Liver (tissue), 9 donors: ENCODE data around the gene CSNK1G2. TPM values are rescaled to one million over a fixed set of nuclear protein-coding genes. Genes with fewer than 3 reads are reported as not detected.

ENCODE experiments used
- DNase-seq: peaks from one replicate; pipeline ENCODE4 v3.0.0-alpha.2; 2017; ENCODE audit warnings: low spot score
- H3K27ac ChIP-seq, 2 donors: one replicate each; pipeline ENCODE4 v1.7.0; 2013; ENCODE audit warnings: inconsistent platforms in 2 of 2, low read length in 2 of 2, control low read depth in 1 of 2, low read depth in 1 of 2, mild to moderate bottlenecking in 1 of 2
- H3K27me3 ChIP-seq, 4 donors: one replicate each; pipeline versions ENCODE4 v1.6.1 to v1.7.0; 2013; ENCODE audit warnings: low read length in 3 of 4, inconsistent platforms in 1 of 4, mild to moderate bottlenecking in 1 of 4, moderate library complexity in 1 of 4; ENCODE audit not compliant: control insufficient read depth in 4 of 4, insufficient read depth in 4 of 4
- H3K36me3 ChIP-seq, 4 donors: one replicate each; pipeline versions ENCODE4 v1.6.1 to v1.7.0; 2013; ENCODE audit warnings: low read length in 3 of 4, mild to moderate bottlenecking in 3 of 4, low read depth in 1 of 4, moderate library complexity in 1 of 4; ENCODE audit not compliant: control insufficient read depth in 4 of 4, insufficient read depth in 3 of 4
- H3K4me1 ChIP-seq, 4 donors: one replicate each; pipeline versions ENCODE4 v1.6.1 to v1.7.0; 2013; ENCODE audit warnings: low read length in 3 of 4, mild to moderate bottlenecking in 3 of 4, moderate library complexity in 1 of 4; ENCODE audit not compliant: control insufficient read depth in 4 of 4, insufficient read depth in 4 of 4
- H3K4me3 ChIP-seq, 3 donors: one replicate each; pipeline versions ENCODE4 v1.6.1 to v1.7.0; 2013; ENCODE audit warnings: low read length in 3 of 3, control low read depth in 1 of 3, low read depth in 1 of 3, mild to moderate bottlenecking in 1 of 3
- H3K9ac ChIP-seq, 2 donors: one replicate each; pipeline ENCODE4 v1.7.0; 2013; ENCODE audit warnings: low read length in 2 of 2, mild to moderate bottlenecking in 2 of 2, moderate library complexity in 2 of 2, control low read depth in 1 of 2, low read depth in 1 of 2
- H3K9me3 ChIP-seq, 4 donors: one replicate each; pipeline versions ENCODE4 v1.6.1 to v1.7.0; 2013; ENCODE audit warnings: low read length in 3 of 4; ENCODE audit not compliant: control insufficient read depth in 4 of 4
- CTCF ChIP-seq: fragments of 150-350 bp; IDR thresholded peaks from 2 replicates; pipeline ENCODE4 v1.5.1; 2017; ENCODE audit warnings: improper control_type of control experiment, low read depth, low read length; ENCODE audit not compliant: missing input control
- EGR1 ChIP-seq, 2 donors: IDR thresholded peaks; 2 replicates each; pipeline ENCODE4 v1.6.1; 2016 to 2018; ENCODE audit warnings: antibody characterized with exemption in 2 of 2, low read depth in 2 of 2
- FOXA1 ChIP-seq: IDR thresholded peaks from 2 replicates; pipeline ENCODE4 v1.6.1; 2016; ENCODE audit warnings: antibody characterized with exemption
- FOXA2 ChIP-seq: IDR thresholded peaks from 2 replicates; pipeline ENCODE4 v1.6.1; 2016; ENCODE audit warnings: antibody characterized with exemption
- GABPA ChIP-seq, 2 donors: IDR thresholded peaks in 1 of 2; conservative IDR thresholded peaks in 1 of 2; 2 replicates each; pipeline ENCODE4 v1.6.1; 2016; ENCODE audit warnings: antibody characterized with exemption in 2 of 2, mild to moderate bottlenecking in 1 of 2, moderate library complexity in 1 of 2
- HNF4A ChIP-seq, 2 donors: conservative IDR thresholded peaks; 2 replicates each; pipeline ENCODE4 v1.6.1; 2016; ENCODE audit warnings: antibody characterized with exemption in 2 of 2, mild to moderate bottlenecking in 2 of 2
- HNF4G ChIP-seq: IDR thresholded peaks from 2 replicates; pipeline ENCODE4 v1.6.1; 2016; ENCODE audit warnings: antibody characterized with exemption
- JUND ChIP-seq, 2 donors: IDR thresholded peaks; 2 replicates each; pipeline ENCODE4 v1.6.1; 2016; ENCODE audit warnings: antibody characterized with exemption in 2 of 2
- MAX ChIP-seq: IDR thresholded peaks from 2 replicates; pipeline ENCODE4 v1.6.1; 2016; ENCODE audit warnings: antibody characterized with exemption
- NR2F2 ChIP-seq: IDR thresholded peaks from 2 replicates; pipeline ENCODE4 v1.6.1; 2016; ENCODE audit warnings: antibody characterized with exemption
- RAD21 ChIP-seq, 2 donors: IDR thresholded peaks; 2 replicates each; pipeline ENCODE4 v1.6.1; 2016; ENCODE audit warnings: antibody characterized with exemption in 2 of 2, mild to moderate bottlenecking in 2 of 2
- RXRA ChIP-seq, 2 donors: IDR thresholded peaks; 2 replicates each; pipeline ENCODE4 v1.6.1; 2017 to 2018; ENCODE audit warnings: antibody characterized with exemption in 2 of 2, mild to moderate bottlenecking in 1 of 2
- YY1 ChIP-seq: IDR thresholded peaks from 2 replicates; pipeline ENCODE4 v1.6.1; 2016; ENCODE audit warnings: antibody characterized with exemption, mild to moderate bottlenecking
- ZBTB33 ChIP-seq: IDR thresholded peaks from 2 replicates; pipeline ENCODE4 v1.6.1; 2016; ENCODE audit warnings: antibody characterized with exemption
- WGBS: extraction: QIAGEN DNeasy Blood & Tissue Kit; methylation state at CpG from one replicate; pipeline ENCODE4 v1.1.7; 2013; 5-methylcytosine and 5-hydroxymethylcytosine counted together
- polyA plus RNA-seq, 2 donors: library from polyadenylated mRNA; stranded (reverse) in 1 of 2; unstranded in 1 of 2; fragments of 200-250 nt in 1 of 2; fragments of >200 nt in 1 of 2; fragmentation: Nextera tagmentation in 1 of 2; extraction: Ambion mirVana in 1 of 2; gene quantifications; one replicate each; pipeline versions ENCODE4 v1.2.1 to v1.2.3, GENCODE V29; 2013 to 2015
- total RNA-seq, 2 donors: library from RNA; depleted of rRNA; stranded (reverse); fragments of >200 nt; gene quantifications; one replicate each; pipeline ENCODE4 v1.2.3, GENCODE V29; 2014
- TF ChIP-seq, protein P1 (sequence below): IDR thresholded peaks from 2 replicates; pipeline ENCODE4 v1.6.1; 2016; ENCODE audit warnings: antibody characterized with exemption, mild to moderate bottlenecking
- TF ChIP-seq, protein P2 (sequence below): IDR thresholded peaks from 2 replicates; pipeline ENCODE4 v1.6.1; 2016; ENCODE audit warnings: antibody characterized with exemption
- donor health status: healthy.
- donor health status: healthy.
- donor health status: healthy.
- donor health status: healthy.
- donor health status: healthy.

The CSNK1G2 gene
- total and polyA plus RNA-seq, 4 donors, result 3.5 to 30.6 (median 23.9) TPM

DNA sequence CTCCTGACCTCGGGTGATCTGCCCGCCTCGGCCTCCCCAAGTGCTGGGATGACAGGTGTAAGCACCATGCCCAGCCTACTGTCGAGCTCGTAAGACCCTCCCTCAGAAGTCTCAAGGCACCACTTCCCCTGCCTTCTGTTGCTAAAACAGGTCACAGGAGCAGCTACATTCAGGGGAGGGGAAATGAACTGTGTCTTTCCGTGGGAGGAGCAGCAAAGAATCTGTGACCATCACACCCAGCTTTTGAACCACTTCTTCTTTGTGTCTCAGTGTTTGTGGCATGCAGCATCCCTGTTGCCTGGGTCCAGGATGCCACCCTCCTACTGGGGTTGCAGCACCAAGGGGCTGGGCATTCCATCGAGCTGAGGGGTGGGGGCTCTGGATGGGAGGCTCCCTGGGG, 7.7 kb upstream of the CSNK1G2 start:
- no peak for DNase-seq
- Histone ChIP-seq H3K4me3 (no peak overlapping the region), H3K27ac (no peak overlapping the region), H3K9ac (no peak overlapping the region), H3K36me3 (no peaks in the 10 kb centered on the region), H3K9me3 (no peaks in the 10 kb centered on the region), H3K27me3 (no peaks in the 10 kb centered on the region), H3K4me1 (peaks cover 3 to 11% (median 10%) of the 10 kb centered on the region in 4 donors)
- TF ChIP-seq MAX (no peak), EGR1 (IDR thresholded peaks at IDR 0.05; ENCODE audit: low read depth in 2 of 2) (no peak), YY1 (no peak), RXRA (IDR thresholded peaks at IDR 0.05) (no peak), NR2F2 (no peak)
- TF ChIP-seq, protein P1, sequence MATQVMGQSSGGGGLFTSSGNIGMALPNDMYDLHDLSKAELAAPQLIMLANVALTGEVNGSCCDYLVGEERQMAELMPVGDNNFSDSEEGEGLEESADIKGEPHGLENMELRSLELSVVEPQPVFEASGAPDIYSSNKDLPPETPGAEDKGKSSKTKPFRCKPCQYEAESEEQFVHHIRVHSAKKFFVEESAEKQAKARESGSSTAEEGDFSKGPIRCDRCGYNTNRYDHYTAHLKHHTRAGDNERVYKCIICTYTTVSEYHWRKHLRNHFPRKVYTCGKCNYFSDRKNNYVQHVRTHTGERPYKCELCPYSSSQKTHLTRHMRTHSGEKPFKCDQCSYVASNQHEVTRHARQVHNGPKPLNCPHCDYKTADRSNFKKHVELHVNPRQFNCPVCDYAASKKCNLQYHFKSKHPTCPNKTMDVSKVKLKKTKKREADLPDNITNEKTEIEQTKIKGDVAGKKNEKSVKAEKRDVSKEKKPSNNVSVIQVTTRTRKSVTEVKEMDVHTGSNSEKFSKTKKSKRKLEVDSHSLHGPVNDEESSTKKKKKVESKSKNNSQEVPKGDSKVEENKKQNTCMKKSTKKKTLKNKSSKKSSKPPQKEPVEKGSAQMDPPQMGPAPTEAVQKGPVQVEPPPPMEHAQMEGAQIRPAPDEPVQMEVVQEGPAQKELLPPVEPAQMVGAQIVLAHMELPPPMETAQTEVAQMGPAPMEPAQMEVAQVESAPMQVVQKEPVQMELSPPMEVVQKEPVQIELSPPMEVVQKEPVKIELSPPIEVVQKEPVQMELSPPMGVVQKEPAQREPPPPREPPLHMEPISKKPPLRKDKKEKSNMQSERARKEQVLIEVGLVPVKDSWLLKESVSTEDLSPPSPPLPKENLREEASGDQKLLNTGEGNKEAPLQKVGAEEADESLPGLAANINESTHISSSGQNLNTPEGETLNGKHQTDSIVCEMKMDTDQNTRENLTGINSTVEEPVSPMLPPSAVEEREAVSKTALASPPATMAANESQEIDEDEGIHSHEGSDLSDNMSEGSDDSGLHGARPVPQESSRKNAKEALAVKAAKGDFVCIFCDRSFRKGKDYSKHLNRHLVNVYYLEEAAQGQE, result no peak
- WGBS, result 75% methylated on average over 7 of the region's 7 CpGs

DNA sequence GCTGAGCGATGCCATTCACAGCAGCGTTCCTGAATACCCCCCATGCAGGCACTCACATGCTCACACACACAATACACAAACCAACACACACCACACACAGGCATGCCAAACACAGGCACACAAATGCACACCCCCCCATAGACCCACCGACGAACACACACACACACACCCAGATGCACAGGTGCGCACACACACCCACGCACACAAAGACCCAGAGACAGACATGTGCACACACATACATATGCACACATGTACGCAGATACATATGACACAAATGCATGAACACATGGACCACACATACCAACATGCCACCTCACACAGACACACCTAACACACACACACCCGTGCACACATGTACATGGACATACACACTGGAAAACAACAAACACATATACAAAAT, 7.0 kb upstream of the CSNK1G2 start:
- Histone ChIP-seq H3K27me3 (no peaks in the 10 kb centered on the region), H3K9ac (no peak overlapping the region), H3K4me3 (no peak overlapping the region), H3K4me1 (peaks cover 3 to 10% (median 10%) of the 10 kb centered on the region in 4 donors), H3K36me3 (no peaks in the 10 kb centered on the region), H3K9me3 (no peaks in the 10 kb centered on the region), H3K27ac (no peak overlapping the region)
- 94% methylated on average over 8 of the region's 8 CpGs for WGBS
- no peak for TF ChIP-seq EGR1 (IDR thresholded peaks at IDR 0.05; ENCODE audit: low read depth in 2 of 2)
- TF ChIP-seq, protein P1, result no peak
- TF ChIP-seq NR2F2, result no peak
- TF ChIP-seq JUND (IDR thresholded peaks at IDR 0.05), result no peak
- TF ChIP-seq RAD21 (IDR thresholded peaks at IDR 0.05), result no peak
- TF ChIP-seq RXRA (IDR thresholded peaks at IDR 0.05), result no peak
- TF ChIP-seq GABPA (IDR thresholded peaks at IDR 0.05 in 1 of 2, conservative IDR thresholded peaks at IDR 0.05 in 1 of 2), result no peak
- TF ChIP-seq, protein P2, sequence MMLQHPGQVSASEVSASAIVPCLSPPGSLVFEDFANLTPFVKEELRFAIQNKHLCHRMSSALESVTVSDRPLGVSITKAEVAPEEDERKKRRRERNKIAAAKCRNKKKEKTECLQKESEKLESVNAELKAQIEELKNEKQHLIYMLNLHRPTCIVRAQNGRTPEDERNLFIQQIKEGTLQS, result no peak
- no peak for TF ChIP-seq ZBTB33
- TF ChIP-seq FOXA1, result no peak
- no peak for TF ChIP-seq YY1
- no peak for TF ChIP-seq HNF4A (conservative IDR thresholded peaks at IDR 0.05)
- no peak for TF ChIP-seq HNF4G
- TF ChIP-seq FOXA2, result no peak
- no peak for TF ChIP-seq CTCF
- no peak for DNase-seq
